Esophagus muscularis mucosa (tissue), 4 donors: Measurements from ENCODE around the gene ZBTB7B. TPM values are rescaled to one million over a fixed set of nuclear protein-coding genes. Genes with fewer than 3 reads are reported as not detected.
A peak's percentile ranks its signal among the peaks of the same experiment; 100 is the strongest.

Experiments used
- DNase-seq: peaks from one replicate; pipeline ENCODE4 v3.0.0-alpha.2; 2017; ENCODE audit errors: extremely low spot score
- H3K27ac ChIP-seq, 4 donors: fragments of 200-600 bp; sonication (generic); replicated peaks in 1 of 4; 1 replicate in 3 of 4; 2 replicates in 1 of 4; pipeline ENCODE4 v1.5.1; 2016 to 2019; ENCODE audit warnings: mild to moderate bottlenecking in 1 of 4
- H3K27me3 ChIP-seq, 4 donors: fragments of 200-600 bp; sonication (generic); one replicate each; pipeline versions ENCODE4 v1.5.1 to v1.6.0; 2016 to 2019
- H3K36me3 ChIP-seq, 4 donors: fragments of 200-600 bp; sonication (generic); one replicate each; pipeline ENCODE4 v1.5.1; 2016 to 2019
- H3K4me1 ChIP-seq, 4 donors: fragments of 200-600 bp; sonication (generic); one replicate each; pipeline ENCODE4 v1.5.1; 2016 to 2019
- H3K4me3 ChIP-seq, 4 donors: fragments of 200-600 bp; sonication (generic); 1 replicate in 2 of 4; 2 replicates in 2 of 4; pipeline ENCODE4 v1.5.1; 2016 to 2019; ENCODE audit warnings: mild to moderate bottlenecking in 4 of 4, moderate library complexity in 1 of 4
- H3K9me3 ChIP-seq, 4 donors: fragments of 200-600 bp; sonication (generic); 1 replicate in 3 of 4; 2 replicates in 1 of 4; pipeline ENCODE4 v1.5.1; 2016 to 2019
- CTCF ChIP-seq, 3 experiments: fragments of 200-600 bp in 2 of 3; fragments of 450-650 bp in 1 of 3; sonication (generic) in 2 of 3; IDR thresholded peaks; one replicate each; pipeline ENCODE4 v1.5.1; 2017 to 2019; ENCODE audit warnings: antibody characterized with exemption in 3 of 3, mild to moderate bottlenecking in 2 of 3, moderate library complexity in 1 of 3
- EP300 ChIP-seq: sonication (generic); formaldehyde crosslinking; IDR thresholded peaks from one replicate; pipeline ENCODE4 v1.6.1; 2017; ENCODE audit warnings: antibody characterized with exemption
- POLR2A ChIP-seq: fragments of 450-650 bp; IDR thresholded peaks from one replicate; pipeline ENCODE4 v1.6.1; 2017; ENCODE audit warnings: antibody characterized with exemption, moderate library complexity, mild to moderate bottlenecking, low read depth
- POLR2AphosphoS5 ChIP-seq, 2 donors: sonication (generic); formaldehyde crosslinking; IDR thresholded peaks; one replicate each; pipeline ENCODE4 v1.6.1; 2017; ENCODE audit warnings: antibody characterized with exemption in 2 of 2
- WGBS: methylation state at CpG from one replicate; pipeline ENCODE4 v1.1.5; 2018; 5-methylcytosine and 5-hydroxymethylcytosine counted together
- intact Hi-C: fragments of 100-400 bp; cut with DNase I; formaldehyde crosslinking; loops from one replicate; pipeline ENCODE4 v1.15.1; 2023
- total RNA-seq, 4 donors: library from RNA; depleted of rRNA; stranded (reverse); fragments of >200 nt; gene quantifications; one replicate each; pipeline versions ENCODE4 v1.1.0 to v1.2.1, GENCODE V29; 2016

The ZBTB7B gene
- total RNA-seq, 4 donors from 2014 or later, result 50.0 to 68.9 (median 55.8) TPM

- H3K36me3 ChIP-seq, result peaks cover 0 to 17% (median 9%) of the 10 kb centered on the region in 4 donors
- H3K27me3 ChIP-seq, result no peaks in the 10 kb centered on the region
- DNase-seq, result no peak
- H3K4me1 ChIP-seq, result peaks cover 55 to 72% (median 68%) of the 10 kb centered on the region in 4 donors
- TF ChIP-seq EP300 (peak; percentile 79), POLR2AphosphoS5 (IDR thresholded peaks at IDR 0.05) (peak in 1 of 2 donors; percentile 72), POLR2A (no peak)
- WGBS, result 38% methylated on average over 18 of the region's 18 CpGs
- H3K4me3 ChIP-seq, result peak overlapping the region; percentile 63 to 77 (median 70)
- H3K9me3 ChIP-seq, result no peaks in the 10 kb centered on the region
- H3K27ac ChIP-seq, result peak overlapping the region; percentile 96 to 98 (median 96)
- intact Hi-C loops, result no loop called here
These were observed 29.9 kb upstream of the ZBTB7B start for GRCh38 chr1:154972517-154973343.

DNA sequence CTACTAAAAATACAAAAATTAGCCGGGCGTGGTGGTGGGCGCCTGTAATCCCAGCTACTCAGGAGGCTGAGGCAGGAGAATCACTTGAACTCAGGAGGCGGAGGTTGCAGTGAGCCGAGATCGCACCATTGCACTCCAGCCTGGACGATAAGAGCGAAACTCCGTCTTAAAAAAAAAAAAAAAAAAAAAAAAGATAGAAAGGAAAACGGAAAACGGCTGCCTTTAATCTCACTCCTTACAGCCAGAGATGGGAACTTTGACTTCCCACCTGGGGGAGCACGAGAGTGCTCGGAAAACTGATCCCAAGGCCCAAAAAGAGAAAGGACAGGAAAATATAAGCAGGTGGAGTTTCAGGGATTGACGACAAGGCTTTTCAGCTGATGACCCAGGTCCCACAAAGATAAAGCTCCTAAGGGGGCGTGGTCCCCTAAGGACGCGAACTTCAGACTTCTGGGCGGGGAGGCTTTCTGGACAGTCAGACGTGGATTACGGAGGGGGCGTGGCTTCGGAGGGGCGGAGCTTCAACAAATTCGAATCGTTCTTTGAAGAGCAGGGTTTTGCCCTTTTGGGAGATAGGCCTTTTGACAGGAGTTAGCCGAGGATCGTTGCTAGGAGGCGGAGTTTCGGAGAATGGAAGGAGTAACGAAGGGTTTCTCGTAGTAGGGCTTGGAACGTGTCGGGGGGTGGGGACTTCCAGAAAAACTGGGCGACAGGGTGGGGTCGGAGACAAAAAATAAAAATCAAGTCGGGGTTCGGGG lies 29.1 kb upstream of the ZBTB7B start:
- Histone ChIP-seq H3K27me3 (no peaks in the 10 kb centered on the region), H3K27ac (peak overlapping the region; percentile 96 to 98 (median 96)), H3K4me3 (peak overlapping the region; percentile 63 to 77 (median 70)), H3K9me3 (no peaks in the 10 kb centered on the region), H3K36me3 (peaks cover 0 to 15% (median 2%) of the 10 kb centered on the region in 4 donors), H3K4me1 (peaks cover 48 to 67% (median 60%) of the 10 kb centered on the region in 4 donors)
- peak; percentile 99 for DNase-seq
- TF ChIP-seq EP300 (no peak), POLR2AphosphoS5 (IDR thresholded peaks at IDR 0.05) (peak in 1 of 2 donors; percentile 88), POLR2A (peak; percentile 20), CTCF (IDR thresholded peaks at IDR 0.05) (peak in 2 of 3 experiments; percentile 20 to 37)
- 6% methylated on average over 37 of the region's 37 CpGs for WGBS
- intact Hi-C loops, result no loop called here

- H3K27ac ChIP-seq, result peak within 1 kb of the TSS; percentile 96 to 98 (median 96)
- TF ChIP-seq EP300 (no peak), POLR2AphosphoS5 (IDR thresholded peaks at IDR 0.05) (peak in 1 of 2 donors; percentile 82), POLR2A (peak; percentile 77), CTCF (IDR thresholded peaks at IDR 0.05) (no peak)
- peak; percentile 100 for DNase-seq
- under 1% methylated on average over 47 of the region's 47 CpGs for WGBS
- no peaks in the 10 kb centered on the region for H3K9me3 ChIP-seq
- no peaks in the 10 kb centered on the region for H3K27me3 ChIP-seq
- peaks cover 41 to 60% (median 53%) of the 10 kb centered on the region in 4 donors for H3K4me1 ChIP-seq
- H3K36me3 ChIP-seq, result peaks cover 0 to 11% (median 2%) of the 10 kb centered on the region in 4 donors
- H3K4me3 ChIP-seq, result peak within 1 kb of the TSS; percentile 63 to 77 (median 70)
- intact Hi-C loops, result no loop called here
These were observed 28.3 kb upstream of the ZBTB7B start, which contains the start of gene CKS1B for GRCh38 chr1:154974102-154974807. CKS1B (plus strand) TSS chr1:154974681; CDS start chr1:154974746, 65 bp downstream.

DNA sequence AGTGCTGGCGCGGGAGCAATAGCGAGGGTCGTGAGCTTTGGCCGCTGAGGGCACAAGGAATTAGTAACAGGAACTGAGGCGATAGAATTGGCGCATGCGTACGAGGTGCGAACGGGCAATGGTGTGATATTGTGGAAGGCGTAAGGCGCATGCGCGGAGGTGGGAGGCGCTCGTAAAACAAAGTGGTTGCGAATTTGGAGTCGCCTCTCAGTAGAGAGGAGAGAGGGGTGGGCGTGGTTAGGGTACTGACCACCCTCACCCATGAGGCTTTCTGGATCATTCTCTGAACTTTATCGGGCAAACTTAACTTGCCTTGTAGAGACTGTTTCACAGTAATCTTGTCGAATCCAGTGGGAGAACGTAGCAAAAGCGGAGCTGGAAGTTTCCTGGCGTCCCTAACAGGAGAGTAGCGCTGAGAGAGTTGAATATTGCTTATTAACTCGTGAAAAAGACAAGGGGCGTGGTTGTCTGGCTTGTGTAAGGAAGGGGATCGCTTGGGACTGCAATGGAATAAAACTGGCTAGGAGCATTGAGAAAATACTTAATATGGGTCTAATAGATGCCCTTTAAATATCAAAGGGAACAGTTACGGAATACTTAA lies 27.7 kb upstream of the ZBTB7B start:
- H3K36me3 ChIP-seq, result peaks cover 0 to 9% (median 4%) of the 10 kb centered on the region in 4 donors
- intact Hi-C loops, result no loop called here
- H3K27ac ChIP-seq, result peak overlapping the region; percentile 96 to 98 (median 96)
- H3K27me3 ChIP-seq, result no peaks in the 10 kb centered on the region
- H3K4me1 ChIP-seq, result peaks cover 35 to 53% (median 47%) of the 10 kb centered on the region in 4 donors
- DNase-seq, result peak; percentile 98
- H3K9me3 ChIP-seq, result no peaks in the 10 kb centered on the region
- H3K4me3 ChIP-seq, result peak overlapping the region; percentile 63 to 77 (median 70)
- WGBS, result under 1% methylated on average over 30 of the region's 30 CpGs
- TF ChIP-seq POLR2A (peak; percentile 22), POLR2AphosphoS5 (IDR thresholded peaks at IDR 0.05) (peak in 1 of 2 donors; percentile 91), EP300 (no peak), CTCF (IDR thresholded peaks at IDR 0.05) (no peak)
